Neural progenitor cell (in vitro differentiated cells): ENCODE measurements around the gene RASGRP3. TPM values are rescaled to one million over a fixed set of nuclear protein-coding genes. Genes with fewer than 3 reads are reported as not detected.
A peak's percentile ranks its signal among the peaks of the same experiment; 100 is the strongest.

Experiments used
- DNase-seq: peaks from one replicate; pipeline ENCODE4 v3.0.0-alpha.2; 2016; ENCODE audit warnings: low spot score
- H2AFZ ChIP-seq: fragments of 200-600 bp; sonication (generic); replicated peaks from 2 replicates; pipeline ENCODE4 v1.6.1; 2016; ENCODE audit warnings: antibody characterized with exemption
- H3F3A ChIP-seq: fragments of 200-600 bp; sonication (generic); 2 replicates; pipeline ENCODE4 v1.6.1; 2016; ENCODE audit warnings: antibody characterized with exemption, low read depth
- H3K27ac ChIP-seq: fragments of 200-600 bp; sonication (generic); 2 replicates; pipeline ENCODE4 v1.5.1; 2016; ENCODE audit warnings: mild to moderate bottlenecking
- H3K27me3 ChIP-seq: fragments of 200-600 bp; sonication (generic); 2 replicates; pipeline ENCODE4 v1.6.1; 2016; ENCODE audit warnings: mild to moderate bottlenecking, moderate library complexity
- H3K36me3 ChIP-seq: fragments of 200-600 bp; sonication (generic); 2 replicates; pipeline ENCODE4 v1.5.1; 2016
- H3K4me1 ChIP-seq: fragments of 200-600 bp; sonication (generic); 2 replicates; pipeline ENCODE4 v1.6.1; 2016; ENCODE audit warnings: mixed run types
- H3K4me2 ChIP-seq: fragments of 200-600 bp; sonication (generic); 2 replicates; pipeline ENCODE4 v1.6.1; 2016
- H3K4me3 ChIP-seq: fragments of 200-600 bp; sonication (generic); 2 replicates; pipeline ENCODE4 v1.5.1; 2016
- H3K79me2 ChIP-seq: fragments of 200-600 bp; sonication (generic); 2 replicates; pipeline ENCODE4 v1.6.1; 2016; ENCODE audit warnings: low read depth
- H3K9ac ChIP-seq: fragments of 200-600 bp; sonication (generic); 2 replicates; pipeline ENCODE4 v1.6.1; 2016
- H3K9me3 ChIP-seq: fragments of 200-600 bp; sonication (generic); 2 replicates; pipeline ENCODE4 v1.5.1; 2016; ENCODE audit warnings: low read depth
- H4K20me1 ChIP-seq: fragments of 200-600 bp; sonication (generic); 2 replicates; pipeline ENCODE4 v1.6.1; 2016; ENCODE audit warnings: low read depth
- H3K27ac Mint-ChIP-seq: 3 replicates; pipeline ENCODE4 v1.8.0; 2021; ENCODE audit warnings: mixed read lengths
- H3K27me3 Mint-ChIP-seq: 2 replicates; pipeline ENCODE4 v1.8.0; 2022; ENCODE audit warnings: low read depth, mild to moderate bottlenecking, inconsistent platforms, moderate library complexity, mixed read lengths; ENCODE audit not compliant: insufficient read depth
- H3K36me3 Mint-ChIP-seq: 3 replicates; pipeline ENCODE4 v1.8.0; 2021; ENCODE audit warnings: mixed read lengths
- H3K4me1 Mint-ChIP-seq: 3 replicates; pipeline ENCODE4 v1.8.0; 2021; ENCODE audit warnings: mixed read lengths
- H3K4me3 Mint-ChIP-seq: 3 replicates; pipeline ENCODE4 v1.8.0; 2021; ENCODE audit warnings: mild to moderate bottlenecking, moderate library complexity, mixed read lengths
- H3K9me3 Mint-ChIP-seq: 3 replicates; pipeline ENCODE4 v1.8.0; 2020; ENCODE audit warnings: mixed read lengths
- EZH2 ChIP-seq: fragments of 200-600 bp; sonication (generic); IDR thresholded peaks from 2 replicates; pipeline ENCODE4 v1.6.1; 2017; ENCODE audit warnings: antibody characterized with exemption, mild to moderate bottlenecking, moderate library complexity
- EZH2phosphoT487 ChIP-seq: fragments of 200-600 bp; sonication (generic); IDR thresholded peaks from 2 replicates; pipeline ENCODE4 v1.6.1; 2017; ENCODE audit warnings: antibody characterized with exemption
- total RNA-seq: library from RNA; depleted of rRNA; stranded (reverse); fragments of >200 nt; gene quantifications from 2 replicates; pipeline ENCODE4 v1.2.3, GENCODE V29; 2015; ENCODE audit warnings: low replicate concordance
- TF ChIP-seq, protein P1 (sequence below): fragments of 200-600 bp; sonication (generic); IDR thresholded peaks from 2 replicates; pipeline ENCODE4 v1.5.1; 2017; ENCODE audit warnings: antibody characterized with exemption, mild to moderate bottlenecking

RASGRP3 gene
- total RNA-seq, 1 donor from 2014 or later, result not detected

DNA sequence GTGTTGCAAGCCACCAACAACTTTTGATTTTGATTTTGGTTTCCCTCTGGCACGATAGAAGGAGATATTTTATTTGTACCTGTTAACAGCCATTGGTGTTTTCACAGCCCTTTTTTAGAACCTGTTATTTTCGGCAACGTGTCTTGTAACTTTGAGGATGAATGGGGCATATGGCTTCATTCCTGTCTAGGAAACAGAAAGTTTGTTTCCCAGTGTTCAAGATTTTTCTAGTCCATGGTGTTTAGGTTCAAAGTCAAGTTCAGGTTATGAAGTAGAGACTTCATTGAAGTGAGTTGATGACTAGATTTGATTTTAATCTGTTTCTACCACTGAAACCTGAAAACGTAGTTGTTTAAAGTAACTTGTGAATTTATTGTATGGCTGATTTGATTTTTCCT, 343 bp downstream of the RASGRP3 start:
- H3K4me1 ChIP-seq, result peaks cover 21% of the 10 kb centered on the region
- H3K4me2 ChIP-seq, result no peak overlapping the region
- TF ChIP-seq EZH2phosphoT487 (no peak), EZH2 (no peak)
- TF ChIP-seq, protein P1, sequence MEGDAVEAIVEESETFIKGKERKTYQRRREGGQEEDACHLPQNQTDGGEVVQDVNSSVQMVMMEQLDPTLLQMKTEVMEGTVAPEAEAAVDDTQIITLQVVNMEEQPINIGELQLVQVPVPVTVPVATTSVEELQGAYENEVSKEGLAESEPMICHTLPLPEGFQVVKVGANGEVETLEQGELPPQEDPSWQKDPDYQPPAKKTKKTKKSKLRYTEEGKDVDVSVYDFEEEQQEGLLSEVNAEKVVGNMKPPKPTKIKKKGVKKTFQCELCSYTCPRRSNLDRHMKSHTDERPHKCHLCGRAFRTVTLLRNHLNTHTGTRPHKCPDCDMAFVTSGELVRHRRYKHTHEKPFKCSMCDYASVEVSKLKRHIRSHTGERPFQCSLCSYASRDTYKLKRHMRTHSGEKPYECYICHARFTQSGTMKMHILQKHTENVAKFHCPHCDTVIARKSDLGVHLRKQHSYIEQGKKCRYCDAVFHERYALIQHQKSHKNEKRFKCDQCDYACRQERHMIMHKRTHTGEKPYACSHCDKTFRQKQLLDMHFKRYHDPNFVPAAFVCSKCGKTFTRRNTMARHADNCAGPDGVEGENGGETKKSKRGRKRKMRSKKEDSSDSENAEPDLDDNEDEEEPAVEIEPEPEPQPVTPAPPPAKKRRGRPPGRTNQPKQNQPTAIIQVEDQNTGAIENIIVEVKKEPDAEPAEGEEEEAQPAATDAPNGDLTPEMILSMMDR, result no peak
- no peaks in the 10 kb centered on the region for H3K79me2 ChIP-seq
- no peak overlapping the region for H2AFZ ChIP-seq
- no peaks in the 10 kb centered on the region for H3K9me3 ChIP-seq
- H3K36me3 ChIP-seq, result no peaks in the 10 kb centered on the region
- Mint-ChIP-seq H3K9me3 (peaks cover 8% of the 10 kb centered on the region), H3K4me1 (peaks cover 21% of the 10 kb centered on the region), H3K4me3 (peak overlapping the region; percentile 81), H3K27me3 (peaks cover 2% of the 10 kb centered on the region), H3K36me3 (no peaks in the 10 kb centered on the region), H3K27ac (peak overlapping the region; percentile 59)
- no peaks in the 10 kb centered on the region for H4K20me1 ChIP-seq
- no peak overlapping the region for H3K4me3 ChIP-seq
- H3K9ac ChIP-seq, result no peak overlapping the region
- peaks cover 19% of the 10 kb centered on the region for H3F3A ChIP-seq
- no peaks in the 10 kb centered on the region for H3K27me3 ChIP-seq
- DNase-seq, result no peak
- H3K27ac ChIP-seq, result no peak overlapping the region

DNA sequence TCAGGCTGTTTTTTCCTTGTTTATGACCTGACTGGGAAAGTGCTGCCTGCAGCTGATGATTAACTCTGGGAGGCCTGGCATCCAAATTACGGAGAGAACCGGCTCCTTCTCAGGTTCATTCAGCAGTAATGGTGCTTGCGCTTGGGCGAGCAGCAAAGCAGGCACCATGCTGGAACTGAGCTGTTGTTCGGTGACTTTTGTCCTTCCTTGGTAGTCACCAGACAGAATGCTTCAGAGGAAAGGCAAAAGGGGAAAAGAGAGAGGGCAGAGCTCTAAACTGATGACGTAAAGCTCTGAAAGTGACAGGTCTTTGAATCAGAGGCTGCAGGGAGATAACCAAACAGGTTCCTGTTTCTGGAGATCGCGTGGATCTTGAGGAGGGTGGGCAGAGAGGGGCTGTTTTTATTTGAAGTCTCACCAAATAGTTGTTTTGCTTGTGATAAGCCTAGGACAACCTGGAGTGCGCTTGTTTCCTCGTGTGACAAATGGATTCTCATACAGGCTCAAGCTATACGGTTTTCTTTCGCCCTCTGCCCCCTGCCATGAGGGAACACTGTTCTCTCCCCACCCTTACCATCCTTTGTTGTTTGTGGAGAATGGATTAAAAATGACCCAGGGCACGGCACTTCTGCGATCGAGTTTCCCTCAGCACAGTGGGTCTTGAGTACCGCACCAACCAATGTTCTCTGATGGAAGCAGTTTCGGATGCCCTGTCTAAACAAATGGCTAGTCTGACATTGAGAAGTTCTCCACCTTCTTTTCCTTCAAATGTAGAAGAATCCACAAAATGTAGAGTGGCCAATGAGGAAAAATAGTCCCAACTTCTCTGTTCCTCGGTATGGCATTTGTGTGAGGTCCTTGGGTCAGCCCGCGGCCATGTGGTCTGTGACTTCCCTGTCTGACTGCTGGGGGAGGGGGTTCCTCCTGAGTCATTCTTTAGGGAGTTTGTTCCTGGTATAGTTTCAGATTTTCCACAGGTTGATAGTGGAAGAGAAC, 1.3 kb downstream of the RASGRP3 start:
- H3K27ac Mint-ChIP-seq, result peak overlapping the region; percentile 38
- H3K79me2 ChIP-seq, result no peaks in the 10 kb centered on the region
- H3F3A ChIP-seq, result peaks cover 19% of the 10 kb centered on the region
- H3K27ac ChIP-seq, result no peak overlapping the region
- no peak overlapping the region for H3K4me3 ChIP-seq
- peaks cover 21% of the 10 kb centered on the region for H3K4me1 ChIP-seq
- peak; percentile 68 for DNase-seq
- H3K9ac ChIP-seq, result no peak overlapping the region
- peaks cover 7% of the 10 kb centered on the region for H3K9me3 Mint-ChIP-seq
- H3K9me3 ChIP-seq, result no peaks in the 10 kb centered on the region
- H3K27me3 Mint-ChIP-seq, result peaks cover 2% of the 10 kb centered on the region
- TF ChIP-seq, protein P1, result no peak
- TF ChIP-seq EZH2 (no peak), EZH2phosphoT487 (no peak)
- no peaks in the 10 kb centered on the region for H3K27me3 ChIP-seq
- H3K36me3 Mint-ChIP-seq, result no peaks in the 10 kb centered on the region
- no peaks in the 10 kb centered on the region for H4K20me1 ChIP-seq
- H3K4me2 ChIP-seq, result peak overlapping the region; percentile 28
- H3K4me3 Mint-ChIP-seq, result no peak overlapping the region
- peaks cover 21% of the 10 kb centered on the region for H3K4me1 Mint-ChIP-seq
- H3K36me3 ChIP-seq, result no peaks in the 10 kb centered on the region
- no peak overlapping the region for H2AFZ ChIP-seq

DNA sequence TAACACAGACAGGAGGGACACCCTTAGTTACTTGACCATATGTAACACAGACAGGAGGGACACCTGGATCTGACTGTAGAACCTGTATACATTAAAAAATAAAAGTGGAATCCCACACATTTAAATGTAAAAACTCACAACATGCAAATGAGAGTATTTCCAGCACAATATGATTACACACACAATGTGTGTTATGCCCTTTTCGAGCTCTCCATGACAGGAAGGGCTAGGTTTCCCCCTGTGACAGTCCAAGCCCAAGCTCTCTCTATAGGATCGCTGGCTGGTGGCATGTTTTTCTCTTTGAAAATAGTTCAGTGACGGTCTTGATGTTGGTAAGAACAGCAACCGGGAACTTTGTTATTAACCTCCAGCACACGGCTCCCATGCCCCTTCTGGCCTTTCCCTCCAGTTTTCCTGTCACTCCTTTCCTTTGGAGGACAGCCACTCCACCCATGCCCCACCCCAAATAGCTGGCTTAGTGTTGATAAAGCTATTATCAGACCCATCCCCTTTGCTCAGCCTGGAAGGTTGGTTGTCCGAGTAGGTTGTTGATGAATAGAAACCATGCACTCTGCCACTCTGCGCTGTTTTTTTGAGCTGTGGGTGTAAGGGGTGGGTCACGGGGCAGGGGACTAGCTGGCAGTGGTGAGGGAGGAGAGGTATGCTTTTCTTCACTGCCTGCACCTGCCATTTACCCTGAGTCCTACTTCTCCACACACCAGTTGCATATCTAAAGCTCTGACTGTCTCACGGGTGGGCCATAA, 2.7 kb downstream of the RASGRP3 start:
- Histone ChIP-seq H2AFZ (no peak overlapping the region), H3K36me3 (no peaks in the 10 kb centered on the region), H3K4me2 (no peak overlapping the region), H4K20me1 (no peaks in the 10 kb centered on the region), H3K4me1 (peaks cover 21% of the 10 kb centered on the region), H3K27ac (no peak overlapping the region), H3K27me3 (no peaks in the 10 kb centered on the region), H3F3A (peaks cover 19% of the 10 kb centered on the region), H3K4me3 (no peak overlapping the region), H3K79me2 (no peaks in the 10 kb centered on the region), H3K9ac (no peak overlapping the region), H3K9me3 (no peaks in the 10 kb centered on the region)
- no peak for TF ChIP-seq EZH2
- TF ChIP-seq EZH2phosphoT487, result no peak
- DNase-seq, result no peak
- Mint-ChIP-seq H3K4me1 (peaks cover 21% of the 10 kb centered on the region), H3K27me3 (peaks cover 2% of the 10 kb centered on the region), H3K27ac (no peak overlapping the region), H3K36me3 (no peaks in the 10 kb centered on the region), H3K9me3 (peaks cover 3% of the 10 kb centered on the region), H3K4me3 (no peak overlapping the region)
